IPS-15b (cell line): ENCODE data around the gene CLCNKA.
A peak's percentile ranks its signal among the peaks of the same experiment; 100 is the strongest.

Experiments used
- H3K27me3 ChIP-seq: one replicate; pipeline ENCODE4 v1.6.1; 2013; ENCODE audit warnings: low read length; ENCODE audit not compliant: control insufficient read depth, insufficient read depth
- H3K36me3 ChIP-seq: one replicate; pipeline ENCODE4 v1.6.1; 2013; ENCODE audit warnings: low read length; ENCODE audit not compliant: control insufficient read depth, insufficient read depth
- H3K4me1 ChIP-seq: one replicate; pipeline ENCODE4 v1.6.1; 2013; ENCODE audit warnings: mild to moderate bottlenecking, low read length; ENCODE audit not compliant: control insufficient read depth, insufficient read depth
- H3K4me3 ChIP-seq: one replicate; pipeline ENCODE4 v1.5.1; 2013; ENCODE audit warnings: low read depth, low read length
- H3K9ac ChIP-seq: one replicate; pipeline ENCODE4 v1.6.1; 2013; ENCODE audit warnings: low read depth, mild to moderate bottlenecking, low read length
- H3K9me3 ChIP-seq: one replicate; pipeline ENCODE4 v1.6.1; 2013; ENCODE audit warnings: mild to moderate bottlenecking, low read length; ENCODE audit not compliant: control insufficient read depth, insufficient read depth

The CLCNKA gene

GRCh38 chr1:16072616-16073484 is 51.0 kb downstream of the CLCNKA start:
- Histone ChIP-seq H3K27me3 (peaks cover 51% of the 10 kb centered on the region), H3K4me1 (no peaks in the 10 kb centered on the region), H3K4me3 (peak overlapping the region; percentile 37), H3K36me3 (no peaks in the 10 kb centered on the region), H3K9me3 (no peaks in the 10 kb centered on the region), H3K9ac (no peak overlapping the region)

GRCh38 chr1:16073490-16074119 is 51.8 kb downstream of the CLCNKA start, which contains the start of gene FAM131C:
Gene FAM131C (minus strand): TSS chr1:16073651. CDS start chr1:16073442, 209 bp downstream.
- Histone ChIP-seq H3K4me3 (peak within 1 kb of the TSS; percentile 46), H3K27me3 (peaks cover 51% of the 10 kb centered on the region), H3K4me1 (no peaks in the 10 kb centered on the region), H3K9ac (no peak within 1 kb of the TSS), H3K36me3 (no peaks in the 10 kb centered on the region), H3K9me3 (no peaks in the 10 kb centered on the region)

GRCh38 chr1:16074217-16074616 is 52.4 kb downstream of the CLCNKA start:
- no peak overlapping the region for H3K9ac ChIP-seq
- peak overlapping the region; percentile 46 for H3K4me3 ChIP-seq
- H3K9me3 ChIP-seq: no peaks in the 10 kb centered on the region
- peaks cover 51% of the 10 kb centered on the region for H3K27me3 ChIP-seq
- H3K4me1 ChIP-seq: peaks cover 2% of the 10 kb centered on the region
- H3K36me3 ChIP-seq: no peaks in the 10 kb centered on the region

- Histone ChIP-seq H3K36me3 (no peaks in the 10 kb centered on the region), H3K9ac (no peak overlapping the region), H3K9me3 (no peaks in the 10 kb centered on the region), H3K4me3 (no peak overlapping the region), H3K27me3 (peaks cover 51% of the 10 kb centered on the region), H3K4me1 (peaks cover 4% of the 10 kb centered on the region)
These were observed 53.6 kb downstream of the CLCNKA start for GRCh38 chr1:16075337-16076030.

GRCh38 chr1:16076031-16076864 is 54.4 kb downstream of the CLCNKA start:
- peaks cover 47% of the 10 kb centered on the region for H3K27me3 ChIP-seq

GRCh38 chr1:16076865-16077238 is 55.0 kb downstream of the CLCNKA start:
- Histone ChIP-seq H3K4me1 (peaks cover 4% of the 10 kb centered on the region), H3K9ac (no peak overlapping the region), H3K9me3 (no peaks in the 10 kb centered on the region), H3K27me3 (peaks cover 43% of the 10 kb centered on the region), H3K36me3 (no peaks in the 10 kb centered on the region), H3K4me3 (no peak overlapping the region)

More at GRCh38 chr1:16076031-16076864, 54.4 kb downstream of the CLCNKA start:
- Histone ChIP-seq H3K36me3 (no peaks in the 10 kb centered on the region), H3K4me3 (no peak overlapping the region), H3K9ac (no peak overlapping the region), H3K4me1 (peaks cover 4% of the 10 kb centered on the region), H3K9me3 (no peaks in the 10 kb centered on the region)

- H3K9ac ChIP-seq: no peak overlapping the region
- no peaks in the 10 kb centered on the region for H3K36me3 ChIP-seq
- no peaks in the 10 kb centered on the region for H3K9me3 ChIP-seq
- H3K4me3 ChIP-seq: no peak overlapping the region
- peaks cover 7% of the 10 kb centered on the region for H3K4me1 ChIP-seq
- peaks cover 36% of the 10 kb centered on the region for H3K27me3 ChIP-seq
These were observed 55.8 kb downstream of the CLCNKA start for GRCh38 chr1:16077406-16078245.

GRCh38 chr1:16078925-16079656 is 57.3 kb downstream of the CLCNKA start:
- H3K36me3 ChIP-seq: no peaks in the 10 kb centered on the region
- H3K9ac ChIP-seq: no peak overlapping the region
- H3K4me3 ChIP-seq: no peak overlapping the region
- H3K27me3 ChIP-seq: peaks cover 26% of the 10 kb centered on the region
- H3K9me3 ChIP-seq: no peaks in the 10 kb centered on the region
- H3K4me1 ChIP-seq: peaks cover 7% of the 10 kb centered on the region

- no peaks in the 10 kb centered on the region for H3K36me3 ChIP-seq
- no peak overlapping the region for H3K4me3 ChIP-seq
- H3K27me3 ChIP-seq: peaks cover 14% of the 10 kb centered on the region
- H3K9ac ChIP-seq: no peak overlapping the region
- H3K4me1 ChIP-seq: peaks cover 7% of the 10 kb centered on the region
- H3K9me3 ChIP-seq: no peaks in the 10 kb centered on the region
These were observed 58.8 kb downstream of the CLCNKA start for GRCh38 chr1:16080422-16081150.

- no peak overlapping the region for H3K4me3 ChIP-seq
- H3K4me1 ChIP-seq: peaks cover 7% of the 10 kb centered on the region
- peak overlapping the region; percentile 26 for H3K9ac ChIP-seq
- H3K9me3 ChIP-seq: no peaks in the 10 kb centered on the region
- peaks cover 4% of the 10 kb centered on the region for H3K27me3 ChIP-seq
- H3K36me3 ChIP-seq: no peaks in the 10 kb centered on the region
These were observed 59.8 kb downstream of the CLCNKA start for GRCh38 chr1:16081636-16082035.
